Measurements from ENCODE around the gene TBC1D14. TPM values are rescaled to one million over a fixed set of nuclear protein-coding genes. Genes with fewer than 3 reads are reported as not detected.

Gene TBC1D14
- total and polyA plus RNA-seq, 2 of the 4 experiments (the other 2 are of a cell fraction): 31.7 to 40.7 TPM

DNA sequence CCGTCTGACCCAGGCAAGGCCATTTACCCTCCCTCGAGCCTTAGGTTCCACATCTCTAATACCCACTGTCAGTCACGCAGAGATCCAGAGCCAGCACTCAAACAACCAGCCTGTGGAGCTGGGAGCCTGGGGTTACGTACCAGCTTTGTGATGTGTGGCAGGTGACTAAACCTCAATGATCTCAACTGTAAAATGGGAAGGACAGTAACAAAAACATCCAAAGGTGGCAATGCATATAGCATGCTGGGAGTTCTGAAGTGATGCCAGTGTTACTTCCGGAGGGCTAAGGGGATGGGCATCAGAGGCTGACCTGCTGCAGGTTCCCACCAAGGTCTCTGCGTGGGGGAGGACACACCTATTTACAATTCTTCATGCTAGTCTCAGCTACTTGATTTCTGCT is 152.2 kb downstream of the TBC1D14 start:
- H3K9me1 ChIP-seq (ENCODE audit: insufficient read depth, low read length): peaks cover 3% of the 10 kb centered on the region; the same call in 1 of the 2 replicates
- H4K8ac ChIP-seq (ENCODE audit: low read depth in 2 of 2, low read length in 2 of 2): no peak overlapping the region
- in situ Hi-C loops (cut with MboI; ENCODE audit: low sequenced_read_pairs) (no loop called here), dilution Hi-C loops (cut with HindIII; ENCODE audit: low sequenced_read_pairs, unreplicated experiment) (no loop called here), intact Hi-C loops (cut with micrococcal nuclease) (no loop called here)
- no peak overlapping the region for H3K27ac ChIP-seq (ENCODE audit: insufficient read depth, low read length)
- H4K20me1 ChIP-seq (ENCODE audit: insufficient read depth, low read length): peaks cover 17% of the 10 kb centered on the region
- no peak for ATAC-seq (ENCODE audit: low read depth)
- CTCF ChIA-PET: no interaction called here
- H3K56ac ChIP-seq (ENCODE audit: extremely low read depth, insufficient read depth, low read length): no peak overlapping the region
- 93% methylated on average over 3 of the region's 6 CpGs; no CpG with 5 or more reads in 1 of the 2 experiments for WGBS, 2 experiments (ENCODE audit: extremely low coverage in 2 of 2, insufficient read length in 1 of 2)
- no peak overlapping the region for H3K4me2 ChIP-seq (ENCODE audit: low read depth, low read length)
- BruUV-seq (replicated peaks): no TSS peak
- no peaks in the 10 kb centered on the region for H3K27me3 ChIP-seq (ENCODE audit: control insufficient read depth, insufficient read depth, low read length)
- no peak overlapping the region for H2AK5ac ChIP-seq (ENCODE audit: low read depth, low read length)
- H3K4ac ChIP-seq (ENCODE audit: low read depth, low read length): no peak overlapping the region
- peaks cover 45% of the 10 kb centered on the region for H3K36me3 ChIP-seq (ENCODE audit: control insufficient read depth, insufficient read depth, low read length)
- no peak overlapping the region for H2AK9ac ChIP-seq (replicated peaks; ENCODE audit: low read depth, low read length, poor library complexity)
- peaks cover 3% of the 10 kb centered on the region; the same call in 1 of the 2 replicates for H3K4me1 ChIP-seq (ENCODE audit: control insufficient read depth, insufficient read depth, low read length)
- no peak overlapping the region for H2BK120ac ChIP-seq (ENCODE audit: low read depth, low read length)
- H2BK5ac ChIP-seq (ENCODE audit: low read depth, low read length, poor library complexity, severe bottlenecking): no peak overlapping the region
- POLR2A ChIA-PET (ENCODE audit: unreplicated experiment): no interaction called here
- H3K4me3 ChIP-seq (ENCODE audit: insufficient read depth, low read depth, low read length): no peak overlapping the region
- no peak overlapping the region for H4K5ac ChIP-seq (ENCODE audit: low read depth, low read length)
- H3K9ac ChIP-seq (ENCODE audit: low read depth, low read length): no peak overlapping the region
- no peak overlapping the region for H4K91ac ChIP-seq (ENCODE audit: insufficient read depth, low read depth, low read length)
- no peak overlapping the region for H2BK20ac ChIP-seq (ENCODE audit: low read depth, low read length)
- H3K79me1 ChIP-seq (ENCODE audit: low read depth in 1 of 2, low read length in 2 of 2): peaks cover 42 to 53% of the 10 kb centered on the region in 2 experiments
- no peak overlapping the region for H2AFZ ChIP-seq (replicated peaks; ENCODE audit: low read length, poor library complexity)
- no peak overlapping the region for H2BK15ac ChIP-seq (ENCODE audit: low read depth, low read length)
- no peak overlapping the region for H3K23ac ChIP-seq (ENCODE audit: low read depth, low read length)
- no peak for TF ChIP-seq NFE2L2 (IDR thresholded peaks at IDR 0.05; ENCODE audit: low read depth, low read length)
- no peaks in the 10 kb centered on the region for H3K9me3 ChIP-seq (ENCODE audit: control insufficient read depth, insufficient read depth, low read length)
- no peak overlapping the region for H3K14ac ChIP-seq (replicated peaks; ENCODE audit: low read depth, low read length)
- no peak overlapping the region for H3K18ac ChIP-seq (ENCODE audit: low read depth, low read length)
- DNase-seq: no peak
